ENCODE data around the gene POLN. TPM values are rescaled to one million over a fixed set of nuclear protein-coding genes. Genes with fewer than 3 reads are reported as not detected.

POLN gene
- total and polyA plus RNA-seq, 2 experiments from 2014 or later, result 1.8 to 4.0 TPM

- TF ChIP-seq ZNF462 (CRISPR knock-in tag; IDR thresholded peaks at IDR 0.05) (no peak), ZNF331 (CRISPR knock-in tag; IDR thresholded peaks at IDR 0.05; ENCODE audit: low read depth) (no peak), STAT1 (IDR thresholded peaks at IDR 0.05; ENCODE audit: unreplicated experiment) (no peak), CREB1 (CRISPR knock-in tag; IDR thresholded peaks at IDR 0.05; ENCODE audit: low read depth) (no peak)
Observed at GRCh38 chr4:2266181-2266580, 24.3 kb upstream of the POLN start (continued).

DNA sequence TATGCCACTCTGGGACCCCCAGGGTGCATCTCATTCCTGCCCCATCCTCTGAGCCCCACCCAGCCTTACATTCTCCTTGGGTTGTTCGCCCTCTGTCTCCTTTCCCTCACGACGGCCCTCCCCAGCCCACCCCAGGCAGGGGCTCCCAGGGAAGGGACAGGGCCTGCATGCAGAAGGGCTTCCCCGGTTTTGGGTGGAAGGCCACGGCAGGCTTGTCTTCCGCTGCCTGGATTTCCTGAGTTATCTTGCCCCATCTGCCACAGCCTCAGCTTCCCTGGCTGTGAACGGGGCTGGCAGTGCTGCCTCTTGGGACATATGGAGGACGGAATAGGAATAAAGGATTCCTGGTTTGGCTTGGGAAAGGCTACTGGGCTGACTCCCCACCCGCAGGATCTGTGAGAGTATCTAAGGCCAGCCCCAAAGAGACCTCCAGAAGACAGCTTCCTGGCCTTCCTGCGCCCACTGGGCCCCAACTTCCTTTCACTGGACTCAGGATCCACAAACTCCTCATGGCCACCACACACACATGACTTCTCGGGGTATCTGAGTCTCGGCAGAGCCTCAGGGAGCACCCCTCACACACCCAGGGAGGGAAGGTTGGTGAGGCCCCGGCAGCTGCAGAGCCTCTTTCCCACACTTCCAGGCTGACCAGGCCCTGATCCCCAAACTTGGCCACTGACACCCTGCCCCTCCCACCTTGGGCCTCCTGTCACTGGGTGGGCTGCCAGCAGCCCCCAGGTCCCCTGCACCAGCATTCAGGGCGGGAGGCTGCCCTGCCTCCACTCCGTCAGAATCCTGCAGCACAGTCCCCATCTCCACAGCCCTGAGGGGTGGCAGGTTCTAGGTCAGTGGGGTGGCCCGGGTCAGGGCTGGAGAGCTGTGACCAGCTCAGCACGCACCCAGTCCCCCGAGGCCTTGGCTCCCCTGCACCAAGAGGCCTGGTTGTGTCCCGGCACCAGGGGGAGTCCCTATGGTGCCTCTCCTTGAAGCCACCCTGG lies 23.5 kb upstream of the POLN start:
- peaks cover 24% of the 10 kb centered on the region for H3K4me1 Mint-ChIP-seq
- Histone ChIP-seq H2AFZ (no peak overlapping the region), H3K27me3 (ENCODE audit: insufficient read depth) (0 out of 2 replicates have a peak, but pooled peaks cover 4% of the 10 kb centered on the region), H3F3A (replicated peaks; ENCODE audit: low read depth) (no peaks in the 10 kb centered on the region), H3K36me3 (ENCODE audit: insufficient read depth) (no peaks in the 10 kb centered on the region), H3K27ac (ENCODE audit: low read depth) (no peak overlapping the region), H4K20me1 (replicated peaks; ENCODE audit: insufficient read depth) (no peaks in the 10 kb centered on the region), H3K4me2 (no peak overlapping the region), H3K4me1 (ENCODE audit: insufficient read depth) (peaks cover 9% of the 10 kb centered on the region), H3K4me3 (no peak overlapping the region), H3K79me2 (replicated peaks; ENCODE audit: insufficient read depth) (no peaks in the 10 kb centered on the region), H3K9me2 (ENCODE audit: insufficient read depth) (no peaks in the 10 kb centered on the region)
- H3K9me3 Mint-ChIP-seq, result no peaks in the 10 kb centered on the region
- no peak overlapping the region for H3K4me3 Mint-ChIP-seq
- no peak overlapping the region for H3K27ac Mint-ChIP-seq
- peaks cover 3% of the 10 kb centered on the region for H3K27me3 Mint-ChIP-seq (ENCODE audit: insufficient read depth, low read depth, poor library complexity)
- ATAC-seq (no peak), DNase-seq (ENCODE audit: low spot score) (no peak)
- no peaks in the 10 kb centered on the region; the same call in 2 of the 3 replicates for H3K36me3 Mint-ChIP-seq (ENCODE audit: low read depth)
- TF ChIP-seq CREB1 (CRISPR knock-in tag; IDR thresholded peaks at IDR 0.05; ENCODE audit: low read depth), result no peak
- TF ChIP-seq EZH2phosphoT487 (IDR thresholded peaks at IDR 0.05; ENCODE audit: unreplicated experiment), result no peak
- TF ChIP-seq NANOG (IDR thresholded peaks at IDR 0.05; ENCODE audit: borderline replicate concordance), result no peak
- TF ChIP-seq STAT1 (IDR thresholded peaks at IDR 0.05; ENCODE audit: unreplicated experiment), result no peak
- no peak for TF ChIP-seq EZH2 (IDR thresholded peaks at IDR 0.05; ENCODE audit: low read depth, unreplicated experiment)
- no peak for TF ChIP-seq ZNF331 (CRISPR knock-in tag; IDR thresholded peaks at IDR 0.05; ENCODE audit: low read depth)
- no peak for TF ChIP-seq ETS1 (IDR thresholded peaks at IDR 0.05)
- TF ChIP-seq, protein P1, sequence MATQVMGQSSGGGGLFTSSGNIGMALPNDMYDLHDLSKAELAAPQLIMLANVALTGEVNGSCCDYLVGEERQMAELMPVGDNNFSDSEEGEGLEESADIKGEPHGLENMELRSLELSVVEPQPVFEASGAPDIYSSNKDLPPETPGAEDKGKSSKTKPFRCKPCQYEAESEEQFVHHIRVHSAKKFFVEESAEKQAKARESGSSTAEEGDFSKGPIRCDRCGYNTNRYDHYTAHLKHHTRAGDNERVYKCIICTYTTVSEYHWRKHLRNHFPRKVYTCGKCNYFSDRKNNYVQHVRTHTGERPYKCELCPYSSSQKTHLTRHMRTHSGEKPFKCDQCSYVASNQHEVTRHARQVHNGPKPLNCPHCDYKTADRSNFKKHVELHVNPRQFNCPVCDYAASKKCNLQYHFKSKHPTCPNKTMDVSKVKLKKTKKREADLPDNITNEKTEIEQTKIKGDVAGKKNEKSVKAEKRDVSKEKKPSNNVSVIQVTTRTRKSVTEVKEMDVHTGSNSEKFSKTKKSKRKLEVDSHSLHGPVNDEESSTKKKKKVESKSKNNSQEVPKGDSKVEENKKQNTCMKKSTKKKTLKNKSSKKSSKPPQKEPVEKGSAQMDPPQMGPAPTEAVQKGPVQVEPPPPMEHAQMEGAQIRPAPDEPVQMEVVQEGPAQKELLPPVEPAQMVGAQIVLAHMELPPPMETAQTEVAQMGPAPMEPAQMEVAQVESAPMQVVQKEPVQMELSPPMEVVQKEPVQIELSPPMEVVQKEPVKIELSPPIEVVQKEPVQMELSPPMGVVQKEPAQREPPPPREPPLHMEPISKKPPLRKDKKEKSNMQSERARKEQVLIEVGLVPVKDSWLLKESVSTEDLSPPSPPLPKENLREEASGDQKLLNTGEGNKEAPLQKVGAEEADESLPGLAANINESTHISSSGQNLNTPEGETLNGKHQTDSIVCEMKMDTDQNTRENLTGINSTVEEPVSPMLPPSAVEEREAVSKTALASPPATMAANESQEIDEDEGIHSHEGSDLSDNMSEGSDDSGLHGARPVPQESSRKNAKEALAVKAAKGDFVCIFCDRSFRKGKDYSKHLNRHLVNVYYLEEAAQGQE (IDR thresholded peaks at IDR 0.05; ENCODE audit: unreplicated experiment), result no peak
- no peak for TF ChIP-seq CTCF (conservative IDR thresholded peaks at IDR 0.05; ENCODE audit: low read depth in 2 of 2)
